Mesendoderm (in vitro differentiated cells): ENCODE data around the gene FAM117B.

Experiments
- DNase-seq: peaks from one replicate; pipeline ENCODE4 v3.0.0; 2013
- H2AK5ac ChIP-seq: 2 replicates; pipeline ENCODE4 v1.6.1; 2013; ENCODE audit warnings: low read length, inconsistent platforms
- H2BK120ac ChIP-seq: 2 replicates; pipeline ENCODE4 v1.6.1; 2013; ENCODE audit warnings: low read depth, mild to moderate bottlenecking, low read length, moderate library complexity, mixed read lengths
- H2BK15ac ChIP-seq: replicated peaks from 2 replicates; pipeline ENCODE4 v1.6.1; 2013; ENCODE audit warnings: low read depth, mild to moderate bottlenecking, moderate library complexity
- H2BK5ac ChIP-seq: 2 replicates; pipeline ENCODE4 v1.6.1; 2013; ENCODE audit warnings: low read length, inconsistent platforms
- H3K18ac ChIP-seq: 2 replicates; pipeline ENCODE4 v1.6.1; 2013; ENCODE audit warnings: mild to moderate bottlenecking, low read length, mixed read lengths
- H3K23ac ChIP-seq: one replicate; pipeline ENCODE4 v1.6.1; 2013; ENCODE audit warnings: low read length
- H3K27ac ChIP-seq: 2 replicates; pipeline ENCODE4 v1.5.1; 2013; ENCODE audit warnings: low read depth, mild to moderate bottlenecking, inconsistent platforms, low read length, moderate library complexity
- H3K27me3 ChIP-seq: 2 replicates; pipeline ENCODE4 v1.6.1; 2013; ENCODE audit warnings: low read length, control low read depth, mild to moderate bottlenecking, inconsistent platforms; ENCODE audit not compliant: insufficient read depth, poor library complexity
- H3K36me3 ChIP-seq: 2 replicates; pipeline ENCODE4 v1.6.1; 2013; ENCODE audit warnings: low read length, inconsistent platforms; ENCODE audit not compliant: control insufficient read depth, insufficient read depth
- H3K4ac ChIP-seq: one replicate; pipeline ENCODE4 v1.6.1; 2013; ENCODE audit warnings: low read depth, mild to moderate bottlenecking, low read length, moderate library complexity
- H3K4me1 ChIP-seq: 2 replicates; pipeline ENCODE4 v1.6.1; 2013; ENCODE audit warnings: low read depth, low read length, inconsistent platforms; ENCODE audit not compliant: control insufficient read depth
- H3K4me2 ChIP-seq: 2 replicates; pipeline ENCODE4 v1.6.1; 2013; ENCODE audit warnings: low read length
- H3K4me3 ChIP-seq: 2 replicates; pipeline ENCODE4 v1.5.1; 2013; ENCODE audit warnings: mild to moderate bottlenecking, low read length
- H3K56ac ChIP-seq: one replicate; pipeline ENCODE4 v1.6.1; 2013; ENCODE audit warnings: low read length
- H3K79me1 ChIP-seq: 2 replicates; pipeline ENCODE4 v1.6.1; 2013; ENCODE audit warnings: low read length, inconsistent platforms
- H3K79me2 ChIP-seq: 2 replicates; pipeline ENCODE4 v1.6.1; 2013; ENCODE audit warnings: mild to moderate bottlenecking, low read length; ENCODE audit not compliant: control insufficient read depth, insufficient read depth
- H3K9ac ChIP-seq: 2 replicates; pipeline ENCODE4 v1.6.1; 2013; ENCODE audit warnings: low read length, inconsistent platforms
- H4K5ac ChIP-seq: one replicate; pipeline ENCODE4 v1.6.1; 2013; ENCODE audit warnings: low read length
- H4K8ac ChIP-seq: one replicate; pipeline ENCODE4 v1.6.1; 2013; ENCODE audit warnings: low read depth, mild to moderate bottlenecking, control low read depth, low read length, moderate library complexity
- WGBS: extraction: QIAGEN DNeasy Blood & Tissue Kit; methylation state at CpG from one replicate; pipeline ENCODE4 v1.1.7; 2013; ENCODE audit warnings: low lambda C conversion rate, missing lambda C conversion rate; ENCODE audit not compliant: insufficient coverage; ENCODE audit errors: extremely low coverage; 5-methylcytosine and 5-hydroxymethylcytosine counted together

FAM117B gene

GRCh38 chr2:202632682-202633290, 2.0 kb upstream of the FAM117B start:
- H3K4me3 ChIP-seq, result no peak overlapping the region
- H3K56ac ChIP-seq, result no peak overlapping the region
- no peak overlapping the region for H4K8ac ChIP-seq
- H3K4me1 ChIP-seq, result no peaks in the 10 kb centered on the region
- DNase-seq, result no peak
- H4K5ac ChIP-seq, result no peak overlapping the region
- no peak overlapping the region for H2AK5ac ChIP-seq
- no peaks in the 10 kb centered on the region for H3K36me3 ChIP-seq
- no peak overlapping the region for H3K18ac ChIP-seq
- no peak overlapping the region for H2BK15ac ChIP-seq
- no peak overlapping the region for H3K27ac ChIP-seq
- no peak overlapping the region for H3K4ac ChIP-seq
- H3K27me3 ChIP-seq, result no peaks in the 10 kb centered on the region
- H3K4me2 ChIP-seq, result no peak overlapping the region
- H3K79me1 ChIP-seq, result no peaks in the 10 kb centered on the region
- peaks cover 12% of the 10 kb centered on the region for H3K79me2 ChIP-seq
- H3K23ac ChIP-seq, result no peak overlapping the region
- no peak overlapping the region for H3K9ac ChIP-seq
- no peak overlapping the region for H2BK120ac ChIP-seq
- H2BK5ac ChIP-seq, result no peak overlapping the region
- WGBS, result no CpG with 5 or more reads among the region's 4 CpGs

GRCh38 chr2:202633470-202633869, 1.3 kb upstream of the FAM117B start:
- peaks cover 17% of the 10 kb centered on the region for H3K79me2 ChIP-seq
- no peak overlapping the region for H3K18ac ChIP-seq
- no peak overlapping the region for H4K5ac ChIP-seq
- no peaks in the 10 kb centered on the region for H3K36me3 ChIP-seq
- no peak overlapping the region for H3K4me2 ChIP-seq
- DNase-seq, result no peak
- H2BK5ac ChIP-seq, result no peak overlapping the region
- H4K8ac ChIP-seq, result no peak overlapping the region
- WGBS, result no CpG with 5 or more reads among the region's 19 CpGs
- H3K56ac ChIP-seq, result no peak overlapping the region
- H3K27me3 ChIP-seq, result no peaks in the 10 kb centered on the region
- H3K4me3 ChIP-seq, result no peak overlapping the region
- H2AK5ac ChIP-seq, result no peak overlapping the region
- H3K79me1 ChIP-seq, result peaks cover 4% of the 10 kb centered on the region
- H3K4ac ChIP-seq, result no peak overlapping the region
- H2BK120ac ChIP-seq, result no peak overlapping the region
- no peak overlapping the region for H3K27ac ChIP-seq
- no peak overlapping the region for H2BK15ac ChIP-seq
- H3K23ac ChIP-seq, result no peak overlapping the region
- H3K9ac ChIP-seq, result no peak overlapping the region
- no peaks in the 10 kb centered on the region for H3K4me1 ChIP-seq

GRCh38 chr2:202635428-202636212, 851 bp downstream of the FAM117B start:
- Histone ChIP-seq H4K8ac (peak overlapping the region; percentile 97), H3K79me1 (peaks cover 4% of the 10 kb centered on the region), H3K4me1 (peaks cover 2% of the 10 kb centered on the region), H3K23ac (no peak overlapping the region), H3K9ac (peak overlapping the region; percentile 88), H3K27me3 (no peaks in the 10 kb centered on the region), H4K5ac (no peak overlapping the region), H2BK5ac (no peak overlapping the region), H2BK120ac (no peak overlapping the region), H3K4ac (peak overlapping the region; percentile 56), H3K4me2 (peak overlapping the region; percentile 34), H3K4me3 (peak overlapping the region; percentile 55), H3K79me2 (peaks cover 24% of the 10 kb centered on the region), H3K18ac (peak overlapping the region; percentile 69), H2AK5ac (no peak overlapping the region), H3K56ac (peak overlapping the region; percentile 90), H2BK15ac (no peak overlapping the region), H3K27ac (peak overlapping the region; percentile 96), H3K36me3 (no peaks in the 10 kb centered on the region)
- WGBS, result no CpG with 5 or more reads among the region's 92 CpGs
- DNase-seq, result peak; percentile 94

GRCh38 chr2:202636213-202636513, 1.4 kb downstream of the FAM117B start:
- no peak overlapping the region for H3K18ac ChIP-seq
- H3K56ac ChIP-seq, result peak overlapping the region; percentile 70
- no peak overlapping the region for H2BK5ac ChIP-seq
- peak overlapping the region; percentile 32 for H3K4me3 ChIP-seq
- H4K5ac ChIP-seq, result no peak overlapping the region
- peak overlapping the region; percentile 65 for H3K9ac ChIP-seq
- H4K8ac ChIP-seq, result no peak overlapping the region
- no peak overlapping the region for H3K23ac ChIP-seq
- no peak overlapping the region for H2BK120ac ChIP-seq
- peak overlapping the region; percentile 31 for H3K4me2 ChIP-seq
- no peak overlapping the region for H2BK15ac ChIP-seq
- H3K36me3 ChIP-seq, result no peaks in the 10 kb centered on the region
- H2AK5ac ChIP-seq, result no peak overlapping the region
- no CpG with 5 or more reads among the region's 2 CpGs for WGBS
- no peak overlapping the region for H3K27ac ChIP-seq
- peaks cover 27% of the 10 kb centered on the region for H3K79me2 ChIP-seq
- H3K4ac ChIP-seq, result no peak overlapping the region
- peaks cover 4% of the 10 kb centered on the region for H3K79me1 ChIP-seq
- H3K4me1 ChIP-seq, result peaks cover 2% of the 10 kb centered on the region
- DNase-seq, result no peak
- no peaks in the 10 kb centered on the region for H3K27me3 ChIP-seq

GRCh38 chr2:202638721-202639120, 4.0 kb downstream of the FAM117B start:
- peaks cover 35% of the 10 kb centered on the region for H3K79me2 ChIP-seq
- no peak overlapping the region for H3K23ac ChIP-seq
- no peak overlapping the region for H3K4me2 ChIP-seq
- H4K5ac ChIP-seq, result no peak overlapping the region
- H3K4me3 ChIP-seq, result no peak overlapping the region
- no peak overlapping the region for H2BK120ac ChIP-seq
- no peak overlapping the region for H3K4ac ChIP-seq
- H3K27ac ChIP-seq, result no peak overlapping the region
- DNase-seq, result no peak
- peaks cover 4% of the 10 kb centered on the region for H3K79me1 ChIP-seq
- no peaks in the 10 kb centered on the region for H3K27me3 ChIP-seq
- no peak overlapping the region for H3K18ac ChIP-seq
- H3K56ac ChIP-seq, result no peak overlapping the region
- no peak overlapping the region for H2BK15ac ChIP-seq
- no peak overlapping the region for H2BK5ac ChIP-seq
- WGBS, result no CpG with 5 or more reads among the region's 6 CpGs
- H4K8ac ChIP-seq, result no peak overlapping the region
- no peak overlapping the region for H3K9ac ChIP-seq
- peaks cover 2% of the 10 kb centered on the region for H3K4me1 ChIP-seq
- H3K36me3 ChIP-seq, result no peaks in the 10 kb centered on the region
- no peak overlapping the region for H2AK5ac ChIP-seq
